ENCODE data around the gene PHETA1.
"Not testable (repeated sequence)": the region's sequence is repeated elsewhere in the genome, so short reads cannot be mapped to it uniquely, and the experiment has no call there.

The PHETA1 gene

GRCh38 chr12:111404362-111405148, 35.7 kb upstream of the PHETA1 start:
- H3K9ac ChIP-seq (ENCODE audit: low read depth, low read length): peak overlapping the region; percentile 67
- peak overlapping the region; percentile 87 for H3K4me3 ChIP-seq (ENCODE audit: low read length)
- peaks cover 16% of the 10 kb centered on the region for H3K36me3 ChIP-seq (ENCODE audit: insufficient read depth, low read length)
- H3K27me3 ChIP-seq (ENCODE audit: control insufficient read depth, insufficient read depth, low read length): no peaks in the 10 kb centered on the region
- no peaks in the 10 kb centered on the region for H3K9me3 ChIP-seq (replicated peaks; ENCODE audit: low read length)
- H3K4me1 ChIP-seq (ENCODE audit: control insufficient read depth, insufficient read depth, low read length): peaks cover 44% of the 10 kb centered on the region
- peak overlapping the region; percentile 86 for H3K4me2 ChIP-seq (ENCODE audit: low read length)

DNA sequence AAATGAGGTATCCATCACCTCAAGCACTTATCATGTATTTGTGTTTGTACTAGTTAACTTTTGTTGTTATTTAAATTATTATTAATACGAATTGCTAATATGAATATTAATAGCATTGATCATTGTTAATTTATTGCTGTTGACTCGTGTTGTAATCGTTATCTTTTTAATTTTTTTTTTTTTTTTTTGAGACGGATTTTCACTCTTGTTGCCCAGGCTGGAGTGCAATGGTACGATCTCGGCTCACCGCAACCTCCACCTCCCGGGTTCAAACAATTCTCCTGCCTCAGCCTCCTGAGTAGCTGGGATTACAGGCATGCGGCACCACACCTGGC, 33.6 kb upstream of the PHETA1 start:
- not testable (repeated sequence) for H3K27me3 ChIP-seq (ENCODE audit: control insufficient read depth, insufficient read depth, low read length); H3K4me3 ChIP-seq (ENCODE audit: low read length); H3K4me2 ChIP-seq (ENCODE audit: low read length); H3K9me3 ChIP-seq (replicated peaks; ENCODE audit: low read length); H3K9ac ChIP-seq (ENCODE audit: low read depth, low read length); H3K36me3 ChIP-seq (ENCODE audit: insufficient read depth, low read length)
- peaks cover 32% of the 10 kb centered on the region for H3K4me1 ChIP-seq (ENCODE audit: control insufficient read depth, insufficient read depth, low read length)

DNA sequence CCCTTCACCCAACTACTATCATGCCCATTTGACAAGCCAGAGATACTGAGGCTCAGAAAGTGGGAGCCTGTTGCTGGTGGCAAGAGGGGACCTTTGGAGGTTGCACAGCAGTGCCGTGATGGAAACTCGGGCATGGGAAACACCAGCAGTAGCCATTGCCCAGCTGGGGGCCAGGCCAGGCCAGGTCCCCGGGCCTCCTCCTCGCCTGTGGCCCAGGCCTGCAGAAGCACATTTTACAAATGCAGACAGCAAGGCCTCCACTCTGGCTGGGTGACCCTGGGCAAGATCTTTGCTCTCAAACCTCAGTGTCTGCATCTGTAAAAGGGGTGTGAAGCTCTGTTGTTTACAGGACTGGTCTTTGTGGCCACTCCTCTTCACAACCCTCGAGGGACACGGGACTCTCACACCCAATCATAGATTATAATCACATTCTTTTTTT, 32.3 kb upstream of the PHETA1 start:
- Histone ChIP-seq H3K4me3 (ENCODE audit: low read length) (no peak overlapping the region), H3K4me2 (ENCODE audit: low read length) (no peak overlapping the region), H3K4me1 (ENCODE audit: control insufficient read depth, insufficient read depth, low read length) (peaks cover 38% of the 10 kb centered on the region), H3K9me3 (replicated peaks; ENCODE audit: low read length) (no peaks in the 10 kb centered on the region), H3K9ac (ENCODE audit: low read depth, low read length) (no peak overlapping the region), H3K36me3 (ENCODE audit: insufficient read depth, low read length) (no peaks in the 10 kb centered on the region), H3K27me3 (ENCODE audit: control insufficient read depth, insufficient read depth, low read length) (no peaks in the 10 kb centered on the region)

GRCh38 chr12:111399741-111400404, 31.0 kb upstream of the PHETA1 start:
- not testable (repeated sequence) for H3K9me3 ChIP-seq (replicated peaks; ENCODE audit: low read length); H3K9ac ChIP-seq (ENCODE audit: low read depth, low read length); H3K27me3 ChIP-seq (ENCODE audit: control insufficient read depth, insufficient read depth, low read length); H3K4me2 ChIP-seq (ENCODE audit: low read length); H3K36me3 ChIP-seq (ENCODE audit: insufficient read depth, low read length); H3K4me3 ChIP-seq (ENCODE audit: low read length)
- peaks cover 31% of the 10 kb centered on the region for H3K4me1 ChIP-seq (ENCODE audit: control insufficient read depth, insufficient read depth, low read length)

- no peaks in the 10 kb centered on the region for H3K36me3 ChIP-seq (ENCODE audit: insufficient read depth, low read length)
- H3K4me3 ChIP-seq (ENCODE audit: low read length): no peak overlapping the region
- H3K4me2 ChIP-seq (ENCODE audit: low read length): no peak overlapping the region
- H3K27me3 ChIP-seq (ENCODE audit: control insufficient read depth, insufficient read depth, low read length): no peaks in the 10 kb centered on the region
- H3K9ac ChIP-seq (ENCODE audit: low read depth, low read length): no peak overlapping the region
- peaks cover 26% of the 10 kb centered on the region for H3K4me1 ChIP-seq (ENCODE audit: control insufficient read depth, insufficient read depth, low read length)
- H3K9me3 ChIP-seq (replicated peaks; ENCODE audit: low read length): no peaks in the 10 kb centered on the region
Observed at GRCh38 chr12:111398530-111398929, 29.6 kb upstream of the PHETA1 start.

- Histone ChIP-seq H3K4me2 (ENCODE audit: low read length) (peak overlapping the region; percentile 81), H3K27me3 (ENCODE audit: control insufficient read depth, insufficient read depth, low read length) (no peaks in the 10 kb centered on the region), H3K36me3 (ENCODE audit: insufficient read depth, low read length) (no peaks in the 10 kb centered on the region), H3K4me3 (ENCODE audit: low read length) (peak overlapping the region; percentile 64), H3K4me1 (ENCODE audit: control insufficient read depth, insufficient read depth, low read length) (peaks cover 17% of the 10 kb centered on the region), H3K9ac (ENCODE audit: low read depth, low read length) (peak overlapping the region; percentile 68), H3K9me3 (replicated peaks; ENCODE audit: low read length) (no peaks in the 10 kb centered on the region)
Observed at GRCh38 chr12:111396726-111397445, 28.0 kb upstream of the PHETA1 start.

DNA sequence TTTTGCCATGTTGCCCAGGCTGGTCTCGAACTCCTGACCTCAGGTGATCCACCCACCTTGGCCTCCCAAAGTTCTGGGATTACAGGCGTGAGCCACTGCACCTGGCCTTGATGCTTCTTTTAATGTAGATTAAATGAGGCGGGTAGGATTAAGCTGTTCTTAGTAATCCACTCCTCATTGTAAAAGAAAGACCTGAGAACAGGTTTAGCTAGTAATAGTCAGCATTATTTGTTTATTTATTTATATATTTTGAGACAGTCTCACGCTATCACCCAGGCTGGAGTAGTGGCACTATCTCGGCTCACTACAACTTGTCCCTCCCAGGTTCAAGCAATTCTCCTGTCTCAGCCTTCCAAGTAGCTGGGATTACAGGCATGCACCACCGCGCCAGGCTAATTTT, 27.4 kb upstream of the PHETA1 start:
- H3K4me3 ChIP-seq (ENCODE audit: low read length); H3K27me3 ChIP-seq (ENCODE audit: control insufficient read depth, insufficient read depth, low read length); H3K36me3 ChIP-seq (ENCODE audit: insufficient read depth, low read length); H3K9ac ChIP-seq (ENCODE audit: low read depth, low read length); H3K9me3 ChIP-seq (replicated peaks; ENCODE audit: low read length); H3K4me2 ChIP-seq (ENCODE audit: low read length): not testable (repeated sequence)
- H3K4me1 ChIP-seq (ENCODE audit: control insufficient read depth, insufficient read depth, low read length): peaks cover 17% of the 10 kb centered on the region

DNA sequence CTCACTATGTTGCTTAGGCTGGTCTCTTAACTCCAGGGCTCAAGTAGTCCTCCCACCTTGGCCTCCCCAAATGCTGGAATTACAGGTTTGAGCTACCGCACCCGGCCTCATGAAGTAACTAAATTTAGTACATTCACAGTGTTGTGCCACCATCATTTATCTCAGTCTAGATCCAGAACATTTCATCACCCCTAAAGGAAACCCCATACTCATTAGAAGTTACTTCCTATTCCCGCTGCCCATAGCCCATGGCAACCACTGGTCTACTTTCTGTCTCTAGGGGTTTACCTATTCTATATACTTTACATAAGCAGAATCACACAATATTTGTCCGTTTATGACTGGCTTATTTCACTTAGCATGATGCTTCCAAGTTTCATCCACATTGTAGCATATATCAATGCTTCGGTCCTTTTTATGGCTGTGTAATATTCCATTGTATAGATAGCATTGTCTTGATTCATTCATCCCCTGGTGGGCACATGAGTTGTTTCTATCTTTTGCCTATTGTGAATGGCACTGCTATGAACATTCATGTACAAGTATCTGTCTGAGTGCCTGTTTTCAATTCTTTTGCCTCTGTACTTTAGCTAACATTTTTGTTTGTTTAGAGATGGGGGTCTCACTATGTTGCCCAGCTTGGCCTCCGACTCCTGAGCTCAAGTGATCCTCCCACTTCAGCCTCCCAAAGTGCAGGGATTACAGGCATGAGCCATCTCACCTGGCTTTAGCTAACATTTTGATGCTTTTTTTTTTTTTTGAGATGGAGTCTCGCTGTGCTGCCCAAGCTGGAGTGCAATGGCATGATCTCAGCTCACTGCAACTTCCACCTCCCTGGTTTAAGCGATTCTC, 26.7 kb upstream of the PHETA1 start:
- Histone ChIP-seq H3K4me3 (ENCODE audit: low read length) (no peak overlapping the region), H3K27me3 (ENCODE audit: control insufficient read depth, insufficient read depth, low read length) (no peaks in the 10 kb centered on the region), H3K4me1 (ENCODE audit: control insufficient read depth, insufficient read depth, low read length) (peaks cover 17% of the 10 kb centered on the region), H3K9me3 (replicated peaks; ENCODE audit: low read length) (no peaks in the 10 kb centered on the region), H3K4me2 (ENCODE audit: low read length) (no peak overlapping the region), H3K9ac (ENCODE audit: low read depth, low read length) (no peak overlapping the region), H3K36me3 (ENCODE audit: insufficient read depth, low read length) (no peaks in the 10 kb centered on the region)

GRCh38 chr12:111394480-111394879, 25.6 kb upstream of the PHETA1 start:
- Histone ChIP-seq H3K4me1 (ENCODE audit: control insufficient read depth, insufficient read depth, low read length) (peaks cover 17% of the 10 kb centered on the region), H3K36me3 (ENCODE audit: insufficient read depth, low read length) (no peaks in the 10 kb centered on the region), H3K9me3 (replicated peaks; ENCODE audit: low read length) (no peaks in the 10 kb centered on the region), H3K4me3 (ENCODE audit: low read length) (no peak overlapping the region), H3K27me3 (ENCODE audit: control insufficient read depth, insufficient read depth, low read length) (peaks cover 4% of the 10 kb centered on the region), H3K9ac (ENCODE audit: low read depth, low read length) (no peak overlapping the region), H3K4me2 (ENCODE audit: low read length) (no peak overlapping the region)

GRCh38 chr12:111393700-111394300, 24.9 kb upstream of the PHETA1 start:
- Histone ChIP-seq H3K27me3 (ENCODE audit: control insufficient read depth, insufficient read depth, low read length) (peaks cover 6% of the 10 kb centered on the region), H3K4me3 (ENCODE audit: low read length) (no peak overlapping the region), H3K4me1 (ENCODE audit: control insufficient read depth, insufficient read depth, low read length) (peaks cover 11% of the 10 kb centered on the region), H3K4me2 (ENCODE audit: low read length) (no peak overlapping the region), H3K9ac (ENCODE audit: low read depth, low read length) (no peak overlapping the region), H3K36me3 (ENCODE audit: insufficient read depth, low read length) (no peaks in the 10 kb centered on the region), H3K9me3 (replicated peaks; ENCODE audit: low read length) (no peaks in the 10 kb centered on the region)

GRCh38 chr12:111390910-111391309, 22.0 kb upstream of the PHETA1 start:
- Histone ChIP-seq H3K36me3 (ENCODE audit: insufficient read depth, low read length) (no peaks in the 10 kb centered on the region), H3K4me2 (ENCODE audit: low read length) (no peak overlapping the region), H3K27me3 (ENCODE audit: control insufficient read depth, insufficient read depth, low read length) (peaks cover 11% of the 10 kb centered on the region), H3K9me3 (replicated peaks; ENCODE audit: low read length) (no peaks in the 10 kb centered on the region), H3K4me3 (ENCODE audit: low read length) (no peak overlapping the region), H3K4me1 (ENCODE audit: control insufficient read depth, insufficient read depth, low read length) (no peaks in the 10 kb centered on the region), H3K9ac (ENCODE audit: low read depth, low read length) (no peak overlapping the region)

Measured in skeletal muscle satellite cell (primary cell).